Measurements from ENCODE around the gene POSTN.

POSTN gene

GRCh38 chr13:37598597-37598996 lies at the start of gene POSTN:
Gene POSTN (minus strand): TSS chr13:37598768. CDS start chr13:37598726, 42 bp downstream.
- DNase-seq, result no peak

- no peak for DNase-seq
Measured at GRCh38 chr13:37647031-37647650, 48.6 kb upstream of the POSTN start.

- no peak for DNase-seq
Measured at GRCh38 chr13:37646531-37646930, 48.0 kb upstream of the POSTN start.

- no peak for DNase-seq
Measured at GRCh38 chr13:37645181-37645740, 46.7 kb upstream of the POSTN start.

- DNase-seq, result no peak
Measured at GRCh38 chr13:37641391-37641790, 42.8 kb upstream of the POSTN start.

GRCh38 chr13:37640499-37640898 lies 41.9 kb upstream of the POSTN start:
- DNase-seq, result no peak

GRCh38 chr13:37636701-37637100 lies 38.1 kb upstream of the POSTN start:
- DNase-seq, result no peak

- no peak for DNase-seq
Measured at GRCh38 chr13:37632294-37632693, 33.7 kb upstream of the POSTN start.

- no peak for DNase-seq
Measured at GRCh38 chr13:37627428-37627827, 28.9 kb upstream of the POSTN start.

GRCh38 chr13:37621811-37622361 lies 23.3 kb upstream of the POSTN start:
- DNase-seq, result no peak

- no peak for DNase-seq
Measured at GRCh38 chr13:37618554-37618953, 20.0 kb upstream of the POSTN start.

GRCh38 chr13:37617173-37617572 lies 18.6 kb upstream of the POSTN start:
- no peak for DNase-seq

GRCh38 chr13:37616131-37616530 lies 17.6 kb upstream of the POSTN start:
- DNase-seq, result no peak

- DNase-seq, result no peak
Measured at GRCh38 chr13:37615276-37615675, 16.7 kb upstream of the POSTN start.

- DNase-seq, result no peak
Measured at GRCh38 chr13:37613638-37614037, 15.1 kb upstream of the POSTN start.

GRCh38 chr13:37613236-37613635 lies 14.7 kb upstream of the POSTN start:
- DNase-seq, result no peak

- DNase-seq, result no peak
Measured at GRCh38 chr13:37608750-37609339, 10.3 kb upstream of the POSTN start.

- no peak for DNase-seq
Measured at GRCh38 chr13:37602733-37603381, 4.3 kb upstream of the POSTN start.

- DNase-seq, result no peak
Measured at GRCh38 chr13:37601648-37602440, 3.3 kb upstream of the POSTN start.

- DNase-seq, result no peak
Measured at GRCh38 chr13:37599519-37599918, 951 bp upstream of the POSTN start.

- DNase-seq, result no peak
Measured at GRCh38 chr13:37597477-37598025, 1.0 kb downstream of the POSTN start.

- DNase-seq, result no peak
Measured at GRCh38 chr13:37596805-37597204, 1.8 kb downstream of the POSTN start.

GRCh38 chr13:37595162-37595561 lies 3.4 kb downstream of the POSTN start:
- no peak for DNase-seq

Data from CD4-positive, alpha-beta T cell treated with Interferon gamma for 1 hour (primary cell).